Measurements from ENCODE around the gene ANKRD61. TPM values are rescaled to one million over a fixed set of nuclear protein-coding genes. Genes with fewer than 3 reads are reported as not detected.

The ANKRD61 gene
- total RNA-seq, 1 experiment from 2014 or later, result 0.24 TPM

GRCh38 chr7:6015917-6016652 lies 15.1 kb upstream of the ANKRD61 start:
- no peak for TF ChIP-seq CTCF (conservative IDR thresholded peaks at IDR 0.05)
- Histone ChIP-seq H3K23me2 (ENCODE audit: insufficient read length, low read depth, low read length, poor library complexity, severe bottlenecking) (no peaks in the 10 kb centered on the region), H2BK12ac (ENCODE audit: insufficient read length, low read depth, low read length) (no peak overlapping the region), H2AFZ (ENCODE audit: low read length) (no peak overlapping the region), H3K23ac (ENCODE audit: insufficient read length, low read depth, low read length) (no peak overlapping the region), H3K14ac (ENCODE audit: insufficient read depth, low read length) (no peak overlapping the region), H3K4me1 (ENCODE audit: insufficient read depth, low read length) (no peaks in the 10 kb centered on the region), H3K4me2 (ENCODE audit: insufficient read depth, insufficient read length, low read length) (no peak overlapping the region), H3K79me1 (ENCODE audit: insufficient read depth, low read depth, low read length, poor library complexity, severe bottlenecking) (peaks cover 1% of the 10 kb centered on the region), H2BK120ac (ENCODE audit: low read depth, low read length, poor library complexity, severe bottlenecking) (no peak overlapping the region), H3K9me3 (ENCODE audit: control insufficient read depth, low read depth, low read length) (no peaks in the 10 kb centered on the region), H3K56ac (ENCODE audit: insufficient read length, low read depth, low read length) (no peak overlapping the region), H3T11ph (ENCODE audit: low read length) (no peak overlapping the region), H3K4ac (ENCODE audit: low read depth, low read length) (no peak overlapping the region), H3K79me2 (ENCODE audit: insufficient read depth, low read length) (peaks cover 2% of the 10 kb centered on the region; the same call in 1 of the 2 replicates), H4K5ac (ENCODE audit: insufficient read length, low read depth, low read length) (no peak overlapping the region), H2BK15ac (ENCODE audit: low read depth, low read length) (no peak overlapping the region), H3K18ac (ENCODE audit: insufficient read length, low read depth, low read length) (no peak overlapping the region), H2BK20ac (ENCODE audit: low read depth, low read length, poor library complexity, severe bottlenecking) (no peak overlapping the region), H2BK5ac (ENCODE audit: insufficient read length, low read length) (no peak overlapping the region), H4K8ac (replicated peaks; ENCODE audit: insufficient read length, low read depth, low read length) (no peak overlapping the region), H3K27ac (ENCODE audit: insufficient read length, low read depth, low read length) (no peak overlapping the region), H4K91ac (ENCODE audit: insufficient read length, low read depth, low read length) (no peak overlapping the region), H4K20me1 (ENCODE audit: control insufficient read depth, insufficient read depth, insufficient read length) (peaks cover 2% of the 10 kb centered on the region), H2AK5ac (ENCODE audit: insufficient read length, low read length) (no peak overlapping the region), H3K27me3 (ENCODE audit: insufficient read depth, low read length) (no peaks in the 10 kb centered on the region), H3K9ac (ENCODE audit: extremely low read depth, insufficient read length, low read length) (no peak overlapping the region)
- H3K27ac Mint-ChIP-seq, result peak overlapping the region; percentile 39 to 82 (median 57); a peak in 4 of 7 replicates
- H3K4me1 Mint-ChIP-seq, result peaks cover 3 to 5% of the 10 kb centered on the region in 2 experiments
- peaks cover 69 to 94% (median 85%) of the 10 kb centered on the region in 3 experiments for H3K36me3 Mint-ChIP-seq (ENCODE audit: insufficient read depth in 1 of 3, low read depth in 3 of 3)
- DNase-seq, result no peak
- WGBS (ENCODE audit: extremely low coverage, insufficient read length, low lambda C conversion rate), result no CpG with 5 or more reads among the region's 8 CpGs
- no peaks in the 10 kb centered on the region for H3K27me3 Mint-ChIP-seq (ENCODE audit: low read depth)
- no peak overlapping the region; a peak in 1 of 5 replicates for H3K4me3 Mint-ChIP-seq
- H3K9me3 Mint-ChIP-seq, result no peaks in the 10 kb centered on the region

All from H9 (cell line).